ENCODE measurements around the gene NOS3. TPM values are rescaled to one million over a fixed set of nuclear protein-coding genes. Genes with fewer than 3 reads are reported as not detected.

NOS3 gene
- total and polyA plus RNA-seq, 2 of the 13 experiments (the other 11 are each of a cell fraction or from before 2014, with no cell fraction given) = 3.7 to 7.5 TPM

GRCh38 chr7:150958597-150958996 lies 32.2 kb upstream of the NOS3 start:
- WGBS (ENCODE audit: low lambda C conversion rate) = 41% methylated on average over 13 of the region's 13 CpGs
- ATAC-seq = no peak
- ChIA-PET POLR2A (no interaction called here), CTCF (ENCODE audit: low intra/inter-chr PET ratio, low total read pairs) (no interaction called here)
- Histone ChIP-seq H3K4me2 (ENCODE audit: low read depth, low read length) (no peak overlapping the region), H3K79me2 (ENCODE audit: insufficient read depth, low read length) (no peaks in the 10 kb centered on the region), H3K9ac (ENCODE audit: insufficient read depth, low read depth, low read length) (no peak overlapping the region), H3K27ac (ENCODE audit: extremely low read length, insufficient read depth, low read length) (no peak overlapping the region), H3K36me3 (replicated peaks in 1 of 2; ENCODE audit: control insufficient read depth in 1 of 2, insufficient read depth in 2 of 2, low read length in 2 of 2) (no peaks in the 10 kb centered on the region), H3K4me3 (replicated peaks in 1 of 3; ENCODE audit: insufficient read depth in 1 of 3, low read depth in 2 of 3, low read length in 3 of 3) (no peak overlapping the region), H4K20me1 (ENCODE audit: insufficient read depth, low read length) (no peaks in the 10 kb centered on the region), H3K27me3 (ENCODE audit: control insufficient read depth in 1 of 2, insufficient read depth in 2 of 2, low read length in 2 of 2) (peaks cover 10 to 38% of the 10 kb centered on the region in 2 experiments; a peak in 3 of 5 replicates), H2AFZ (ENCODE audit: low read length) (no peak overlapping the region), H3K9me3 (ENCODE audit: low read length) (no peaks in the 10 kb centered on the region), H3K4me1 (ENCODE audit: insufficient read depth, low read length) (no peaks in the 10 kb centered on the region)
- intact Hi-C loops (cut with micrococcal nuclease; ENCODE audit: unreplicated experiment) = no loop called here
- TF ChIP-seq CEBPG (CRISPR knock-in tag; IDR thresholded peaks at IDR 0.05) (no peak), MBNL3 (CRISPR knock-in tag; conservative IDR thresholded peaks at IDR 0.05) (no peak), TFE3 (CRISPR knock-in tag; IDR thresholded peaks at IDR 0.05) (no peak), ZNF597 (CRISPR knock-in tag; IDR thresholded peaks at IDR 0.05) (no peak), NRL (CRISPR knock-in tag; IDR thresholded peaks at IDR 0.05; ENCODE audit: borderline replicate concordance) (no peak), TGIF2 (CRISPR knock-in tag; IDR thresholded peaks at IDR 0.05) (no peak), ZNF75D (CRISPR knock-in tag; IDR thresholded peaks at IDR 0.05; ENCODE audit: borderline replicate concordance) (no peak)
- BruUV-seq (replicated peaks) = no TSS peak
- in situ Hi-C loops (cut with HindIII; ENCODE audit: extremely low pct_ligation_motif_present, low pct_unique_long_range_greater_than_20kb) = no loop called here
- no peak for FAIRE-seq
- DNase-seq (ENCODE audit: low spot score) = no peak

- no TSS peak for BruUV-seq (replicated peaks)
- no peaks in the 10 kb centered on the region for H3K4me1 ChIP-seq (ENCODE audit: insufficient read depth, low read length)
- no peak overlapping the region for H3K4me2 ChIP-seq (ENCODE audit: low read depth, low read length)
- no peak overlapping the region for H3K4me3 ChIP-seq (replicated peaks in 1 of 3; ENCODE audit: insufficient read depth in 1 of 3, low read depth in 2 of 3, low read length in 3 of 3)
- in situ Hi-C loops (cut with HindIII; ENCODE audit: extremely low pct_ligation_motif_present, low pct_unique_long_range_greater_than_20kb) = no loop called here
- TF ChIP-seq ZNF441 (CRISPR knock-in tag; IDR thresholded peaks at IDR 0.05; ENCODE audit: borderline replicate concordance) = no peak
- TF ChIP-seq REXO4 (CRISPR knock-in tag; IDR thresholded peaks at IDR 0.05; ENCODE audit: borderline replicate concordance) = no peak
- no peak for TF ChIP-seq PRPF4 (IDR thresholded peaks at IDR 0.05; ENCODE audit: low read depth, low read length, poor library complexity, severe bottlenecking)
- no peak for TF ChIP-seq ZNF44 (CRISPR knock-in tag; IDR thresholded peaks at IDR 0.05)
- no peak for TF ChIP-seq MIER3 (CRISPR knock-in tag; IDR thresholded peaks at IDR 0.05; ENCODE audit: borderline replicate concordance)
- TF ChIP-seq SIN3A (IDR thresholded peaks at IDR 0.05; ENCODE audit: borderline replicate concordance, low read depth, low read length) = no peak
- no peaks in the 10 kb centered on the region for H3K36me3 ChIP-seq (replicated peaks in 1 of 2; ENCODE audit: control insufficient read depth in 1 of 2, insufficient read depth in 2 of 2, low read length in 2 of 2)
- no peak overlapping the region for H3K27ac ChIP-seq (ENCODE audit: extremely low read length, insufficient read depth, low read length)
- 0% methylated on average over 1 of the region's 3 CpGs for whole genome bisulfite sequencing (ENCODE audit: low lambda C conversion rate)
- no peaks in the 10 kb centered on the region for H3K79me2 ChIP-seq (ENCODE audit: insufficient read depth, low read length)
- intact Hi-C loops (cut with micrococcal nuclease; ENCODE audit: unreplicated experiment) = no loop called here
- DNase-seq (ENCODE audit: low spot score) (no peak), ATAC-seq (no peak), FAIRE-seq (no peak)
- H3K9me3 ChIP-seq (ENCODE audit: low read length) = no peaks in the 10 kb centered on the region
- peaks cover 10 to 33% of the 10 kb centered on the region in 2 experiments; a peak in 3 of 5 replicates for H3K27me3 ChIP-seq (ENCODE audit: control insufficient read depth in 1 of 2, insufficient read depth in 2 of 2, low read length in 2 of 2)
- CTCF ChIA-PET (ENCODE audit: low intra/inter-chr PET ratio, low total read pairs) = no interaction called here
- H4K20me1 ChIP-seq (ENCODE audit: insufficient read depth, low read length) = no peaks in the 10 kb centered on the region
- POLR2A ChIA-PET = no interaction called here
- H2AFZ ChIP-seq (ENCODE audit: low read length) = no peak overlapping the region
- no peak overlapping the region for H3K9ac ChIP-seq (ENCODE audit: insufficient read depth, low read depth, low read length)
Observed at GRCh38 chr7:150959081-150959480, 31.7 kb upstream of the NOS3 start.
